ENCODE results near the gene INPP5E.

Gene INPP5E

GRCh38 chr9:136445799-136446198, 6.2 kb upstream of the INPP5E start:
- no peak for DNase-seq

- DNase-seq, result no peak
Observed at GRCh38 chr9:136444102-136444501, 4.5 kb upstream of the INPP5E start.

GRCh38 chr9:136443687-136444086, 4.0 kb upstream of the INPP5E start:
- DNase-seq, result no peak

GRCh38 chr9:136443087-136443486, 3.4 kb upstream of the INPP5E start:
- no peak for DNase-seq

- no peak for DNase-seq
Observed at GRCh38 chr9:136442265-136442664, 2.6 kb upstream of the INPP5E start.

- DNase-seq, result no peak
Observed at GRCh38 chr9:136441681-136442245, 2.1 kb upstream of the INPP5E start.

- no peak for DNase-seq
Observed at GRCh38 chr9:136441191-136441680, 1.6 kb upstream of the INPP5E start.

- DNase-seq, result peak; percentile 12
Observed at GRCh38 chr9:136438548-136439480, 831 bp downstream of the INPP5E start.

GRCh38 chr9:136437839-136438547, 1.7 kb downstream of the INPP5E start:
- DNase-seq, result no peak

- DNase-seq, result peak; percentile 30
Observed at GRCh38 chr9:136437430-136437829, 2.2 kb downstream of the INPP5E start.

- DNase-seq, result no peak
Observed at GRCh38 chr9:136436055-136436634, 3.5 kb downstream of the INPP5E start.

GRCh38 chr9:136434580-136435169, 5.0 kb downstream of the INPP5E start:
- no peak for DNase-seq

- no peak for DNase-seq
Observed at GRCh38 chr9:136433849-136434579, 5.6 kb downstream of the INPP5E start.

- DNase-seq, result no peak
Observed at GRCh38 chr9:136433043-136433715, 6.5 kb downstream of the INPP5E start.

- DNase-seq, result no peak
Observed at GRCh38 chr9:136432591-136432990, 7.1 kb downstream of the INPP5E start.

GRCh38 chr9:136431782-136432350, 7.8 kb downstream of the INPP5E start:
- no peak for DNase-seq

- no peak for DNase-seq
Observed at GRCh38 chr9:136430588-136431234, 8.9 kb downstream of the INPP5E start.

GRCh38 chr9:136429683-136430491, 9.8 kb downstream of the INPP5E start:
- no peak for DNase-seq

GRCh38 chr9:136429075-136429628, 10.5 kb downstream of the INPP5E start:
- DNase-seq, result no peak

Measured in fibroblast of upper back skin (primary cell).